Uterus (tissue), 4 donors: Measurements from ENCODE around the gene OSBPL8. TPM values are rescaled to one million over a fixed set of nuclear protein-coding genes. Genes with fewer than 3 reads are reported as not detected.

Experiments used
- DNase-seq, 2 donors: peaks; one replicate each; pipeline ENCODE4 v3.0.0-alpha.2; 2019 to 2020
- H3K27ac ChIP-seq, 2 donors: fragments of 200-600 bp; sonication (generic); 1 replicate in 1 of 2; 2 replicates in 1 of 2; pipeline ENCODE4 v1.5.1; 2016 to 2018
- H3K27me3 ChIP-seq, 2 donors: fragments of 200-600 bp; sonication (generic); one replicate each; pipeline ENCODE4 v1.5.1; 2018 to 2019; ENCODE audit warnings: control low read depth in 1 of 2
- H3K36me3 ChIP-seq, 2 donors: fragments of 200-600 bp; sonication (generic); one replicate each; pipeline ENCODE4 v1.5.1; 2019; ENCODE audit warnings: control low read depth in 1 of 2
- H3K4me1 ChIP-seq, 2 donors: fragments of 200-600 bp; sonication (generic); one replicate each; pipeline ENCODE4 v1.5.1; 2018 to 2019; ENCODE audit warnings: control low read depth in 1 of 2
- H3K4me3 ChIP-seq, 2 donors: fragments of 200-600 bp; sonication (generic); 1 replicate in 1 of 2; 2 replicates in 1 of 2; pipeline ENCODE4 v1.5.1; 2018 to 2019; ENCODE audit warnings: mild to moderate bottlenecking in 1 of 2
- H3K9me3 ChIP-seq, 2 donors: fragments of 200-600 bp; sonication (generic); one replicate each; pipeline ENCODE4 v1.5.1; 2019; ENCODE audit warnings: control low read depth in 1 of 2
- CTCF ChIP-seq, 4 experiments: fragments of 200-600 bp in 2 of 4; fragments of 450-650 bp in 2 of 4; sonication (generic) in 2 of 4; IDR thresholded peaks; one replicate each; pipeline ENCODE4 v1.5.1; 2016 to 2019; ENCODE audit warnings: antibody characterized with exemption in 4 of 4, mild to moderate bottlenecking in 2 of 4, moderate library complexity in 1 of 4
- POLR2A ChIP-seq, 2 donors: fragments of 450-650 bp; IDR thresholded peaks; one replicate each; pipeline ENCODE4 v1.6.1; 2016; ENCODE audit warnings: antibody characterized with exemption in 2 of 2, mild to moderate bottlenecking in 1 of 2, moderate library complexity in 1 of 2
- intact Hi-C: fragments of 100-400 bp; cut with DNase I; formaldehyde crosslinking; loops from one replicate; pipeline ENCODE4 v1.15.1; 2023; ENCODE audit warnings: low total_unique reads
- total RNA-seq, 4 donors: library from RNA; depleted of rRNA in 3 of 4; stranded (reverse); fragments of >200 nt in 3 of 4; gene quantifications; one replicate each; pipeline versions ENCODE4 v1.1.0 to v1.2.4, GENCODE V29; 2014 to 2023
- donor health status: DM: yes; HTN: yes; CAD: no.

Gene OSBPL8, protein sequence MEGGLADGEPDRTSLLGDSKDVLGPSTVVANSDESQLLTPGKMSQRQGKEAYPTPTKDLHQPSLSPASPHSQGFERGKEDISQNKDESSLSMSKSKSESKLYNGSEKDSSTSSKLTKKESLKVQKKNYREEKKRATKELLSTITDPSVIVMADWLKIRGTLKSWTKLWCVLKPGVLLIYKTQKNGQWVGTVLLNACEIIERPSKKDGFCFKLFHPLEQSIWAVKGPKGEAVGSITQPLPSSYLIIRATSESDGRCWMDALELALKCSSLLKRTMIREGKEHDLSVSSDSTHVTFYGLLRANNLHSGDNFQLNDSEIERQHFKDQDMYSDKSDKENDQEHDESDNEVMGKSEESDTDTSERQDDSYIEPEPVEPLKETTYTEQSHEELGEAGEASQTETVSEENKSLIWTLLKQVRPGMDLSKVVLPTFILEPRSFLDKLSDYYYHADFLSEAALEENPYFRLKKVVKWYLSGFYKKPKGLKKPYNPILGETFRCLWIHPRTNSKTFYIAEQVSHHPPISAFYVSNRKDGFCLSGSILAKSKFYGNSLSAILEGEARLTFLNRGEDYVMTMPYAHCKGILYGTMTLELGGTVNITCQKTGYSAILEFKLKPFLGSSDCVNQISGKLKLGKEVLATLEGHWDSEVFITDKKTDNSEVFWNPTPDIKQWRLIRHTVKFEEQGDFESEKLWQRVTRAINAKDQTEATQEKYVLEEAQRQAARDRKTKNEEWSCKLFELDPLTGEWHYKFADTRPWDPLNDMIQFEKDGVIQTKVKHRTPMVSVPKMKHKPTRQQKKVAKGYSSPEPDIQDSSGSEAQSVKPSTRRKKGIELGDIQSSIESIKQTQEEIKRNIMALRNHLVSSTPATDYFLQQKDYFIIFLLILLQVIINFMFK
- 100 to 1,000 TPM in 1 of 4 donors, 10 to 100 TPM in 3; 22.0 to 131 (median 69.3) TPM for total RNA-seq

- intact Hi-C loops = no loop called here
- peak; percentile 94 to 96 for DNase-seq
- H3K4me1 ChIP-seq = no peaks in the 10 kb centered on the region
- no peaks in the 10 kb centered on the region for H3K9me3 ChIP-seq
- TF ChIP-seq POLR2A (IDR thresholded peaks at IDR 0.05) (peak; percentile 81 to 88), CTCF (IDR thresholded peaks at IDR 0.05) (peak; percentile 22 to 43 (median 35))
- peak within 1 kb of the TSS; percentile 87 to 97 for H3K4me3 ChIP-seq
- H3K36me3 ChIP-seq = no peaks in the 10 kb centered on the region
- no peaks in the 10 kb centered on the region for H3K27me3 ChIP-seq
- H3K27ac ChIP-seq = peak within 1 kb of the TSS; percentile 95 to 96
Measured at GRCh38 chr12:76559400-76560085, at the start of gene OSBPL8. TSS of gene OSBPL8 (minus strand) at chr12:76559771. CDS start at chr12:76487551, 72,220 bp downstream.

DNA sequence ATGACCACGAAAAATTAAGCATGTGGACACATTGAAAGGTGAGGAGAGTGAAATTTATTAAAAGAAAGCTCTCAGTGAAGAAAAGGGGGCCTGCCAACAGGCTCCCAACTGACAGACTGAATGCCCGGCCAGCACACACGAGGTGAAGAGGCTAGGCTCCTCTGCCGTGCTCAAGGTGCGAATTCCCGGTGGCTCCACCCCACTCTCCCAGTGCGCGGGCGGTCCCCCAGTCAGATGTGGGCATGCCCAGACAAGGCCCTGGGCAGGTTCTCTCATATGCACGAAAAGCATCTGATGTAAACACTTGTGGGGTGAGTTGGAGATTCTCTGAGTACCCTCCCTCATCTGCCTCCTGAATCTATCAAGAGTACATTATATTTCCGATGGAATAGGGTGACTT, 48.5 kb upstream of the OSBPL8 start:
- no peaks in the 10 kb centered on the region for H3K4me1 ChIP-seq
- no peak overlapping the region for H3K27ac ChIP-seq
- no peak overlapping the region for H3K4me3 ChIP-seq
- no peak for DNase-seq
- no peaks in the 10 kb centered on the region for H3K9me3 ChIP-seq
- intact Hi-C loops = no loop called here
- no peaks in the 10 kb centered on the region for H3K36me3 ChIP-seq
- no peaks in the 10 kb centered on the region for H3K27me3 ChIP-seq
- TF ChIP-seq POLR2A (IDR thresholded peaks at IDR 0.05) (no peak), CTCF (IDR thresholded peaks at IDR 0.05) (no peak)

- no peak overlapping the region for H3K27ac ChIP-seq
- TF ChIP-seq CTCF (IDR thresholded peaks at IDR 0.05) (no peak), POLR2A (IDR thresholded peaks at IDR 0.05) (no peak)
- intact Hi-C loops = no loop called here
- no peaks in the 10 kb centered on the region for H3K4me1 ChIP-seq
- H3K36me3 ChIP-seq = no peaks in the 10 kb centered on the region
- no peak overlapping the region for H3K4me3 ChIP-seq
- DNase-seq = no peak
- no peaks in the 10 kb centered on the region for H3K9me3 ChIP-seq
- H3K27me3 ChIP-seq = no peaks in the 10 kb centered on the region
Measured at GRCh38 chr12:76595056-76595455, 35.5 kb upstream of the OSBPL8 start.

GRCh38 chr12:76591476-76591875, 31.9 kb upstream of the OSBPL8 start:
- intact Hi-C loops = no loop called here
- Histone ChIP-seq H3K4me3 (no peak overlapping the region), H3K27ac (no peak overlapping the region), H3K4me1 (no peaks in the 10 kb centered on the region), H3K9me3 (no peaks in the 10 kb centered on the region), H3K27me3 (no peaks in the 10 kb centered on the region), H3K36me3 (no peaks in the 10 kb centered on the region)
- DNase-seq = no peak
- no peak for TF ChIP-seq POLR2A (IDR thresholded peaks at IDR 0.05)
- TF ChIP-seq CTCF (IDR thresholded peaks at IDR 0.05) = no peak
